Measurements from ENCODE around the gene TCEAL2.
A peak's percentile ranks its signal among the peaks of the same experiment; 100 is the strongest.
"Not testable (repeated sequence)": the region's sequence is repeated elsewhere in the genome, so short reads cannot be mapped to it uniquely, and the experiment has no call there.

Gene TCEAL2

GRCh38 chrX:102115748-102116147, 9.7 kb upstream of the TCEAL2 start:
- H3K4me1 ChIP-seq (ENCODE audit: low read length), result no peaks in the 10 kb centered on the region
- no peak overlapping the region for H3K9ac ChIP-seq (ENCODE audit: low read length)
- H3K9me3 ChIP-seq (replicated peaks; ENCODE audit: insufficient read depth, low read length), result no peaks in the 10 kb centered on the region
- H3K9me2 ChIP-seq (replicated peaks; ENCODE audit: insufficient read depth, low read length), result no peaks in the 10 kb centered on the region
- H4K20me1 ChIP-seq (ENCODE audit: insufficient read depth, low read length), result no peaks in the 10 kb centered on the region
- no peak overlapping the region for H3K27ac ChIP-seq (ENCODE audit: low read length)
- no peak overlapping the region for H2AFZ ChIP-seq (ENCODE audit: low read length)
- H3K27me3 ChIP-seq (replicated peaks; ENCODE audit: insufficient read depth, low read length), result no peaks in the 10 kb centered on the region
- no peaks in the 10 kb centered on the region for H3F3A ChIP-seq (ENCODE audit: insufficient read depth, low read length)
- TF ChIP-seq, protein P1, sequence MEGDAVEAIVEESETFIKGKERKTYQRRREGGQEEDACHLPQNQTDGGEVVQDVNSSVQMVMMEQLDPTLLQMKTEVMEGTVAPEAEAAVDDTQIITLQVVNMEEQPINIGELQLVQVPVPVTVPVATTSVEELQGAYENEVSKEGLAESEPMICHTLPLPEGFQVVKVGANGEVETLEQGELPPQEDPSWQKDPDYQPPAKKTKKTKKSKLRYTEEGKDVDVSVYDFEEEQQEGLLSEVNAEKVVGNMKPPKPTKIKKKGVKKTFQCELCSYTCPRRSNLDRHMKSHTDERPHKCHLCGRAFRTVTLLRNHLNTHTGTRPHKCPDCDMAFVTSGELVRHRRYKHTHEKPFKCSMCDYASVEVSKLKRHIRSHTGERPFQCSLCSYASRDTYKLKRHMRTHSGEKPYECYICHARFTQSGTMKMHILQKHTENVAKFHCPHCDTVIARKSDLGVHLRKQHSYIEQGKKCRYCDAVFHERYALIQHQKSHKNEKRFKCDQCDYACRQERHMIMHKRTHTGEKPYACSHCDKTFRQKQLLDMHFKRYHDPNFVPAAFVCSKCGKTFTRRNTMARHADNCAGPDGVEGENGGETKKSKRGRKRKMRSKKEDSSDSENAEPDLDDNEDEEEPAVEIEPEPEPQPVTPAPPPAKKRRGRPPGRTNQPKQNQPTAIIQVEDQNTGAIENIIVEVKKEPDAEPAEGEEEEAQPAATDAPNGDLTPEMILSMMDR (IDR thresholded peaks at IDR 0.05; ENCODE audit: low read length), result no peak
- TF ChIP-seq EZH2 (optimal IDR thresholded peaks at IDR 0.05; ENCODE audit: low read depth, low read length) (no peak), EZH2phosphoT487 (IDR thresholded peaks at IDR 0.05; ENCODE audit: low read length) (no peak)
- no peaks in the 10 kb centered on the region for H3K79me2 ChIP-seq (ENCODE audit: low read length)
- H3K4me3 ChIP-seq (ENCODE audit: low read length), result no peak overlapping the region
- no peaks in the 10 kb centered on the region for H3K36me3 ChIP-seq (replicated peaks; ENCODE audit: insufficient read depth, low read length)
- DNase-seq, result no peak
- H3K4me2 ChIP-seq (ENCODE audit: low read depth, low read length), result no peak overlapping the region

DNA sequence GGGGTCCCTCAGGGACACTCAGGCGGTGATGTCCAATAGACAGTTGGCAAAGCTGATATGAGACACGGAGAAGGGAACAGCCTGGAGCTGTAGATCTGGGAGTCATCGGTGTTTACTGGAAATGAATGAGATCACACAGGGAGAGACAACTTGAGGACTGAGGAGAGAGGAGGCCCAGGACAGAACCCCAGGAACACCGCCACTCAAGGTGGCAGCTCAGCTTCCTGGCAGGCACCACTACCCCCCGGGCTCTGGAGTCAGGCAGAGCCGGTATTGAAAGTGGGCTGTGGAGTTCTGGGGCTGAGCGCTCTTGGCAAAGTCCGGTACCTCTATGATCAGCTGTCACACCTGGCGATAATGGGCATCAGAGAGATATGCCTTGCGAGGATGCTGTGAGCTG, 465 bp upstream of the TCEAL2 start:
- H3K4me3 ChIP-seq (ENCODE audit: low read length), result peak overlapping the region; percentile 63

DNA sequence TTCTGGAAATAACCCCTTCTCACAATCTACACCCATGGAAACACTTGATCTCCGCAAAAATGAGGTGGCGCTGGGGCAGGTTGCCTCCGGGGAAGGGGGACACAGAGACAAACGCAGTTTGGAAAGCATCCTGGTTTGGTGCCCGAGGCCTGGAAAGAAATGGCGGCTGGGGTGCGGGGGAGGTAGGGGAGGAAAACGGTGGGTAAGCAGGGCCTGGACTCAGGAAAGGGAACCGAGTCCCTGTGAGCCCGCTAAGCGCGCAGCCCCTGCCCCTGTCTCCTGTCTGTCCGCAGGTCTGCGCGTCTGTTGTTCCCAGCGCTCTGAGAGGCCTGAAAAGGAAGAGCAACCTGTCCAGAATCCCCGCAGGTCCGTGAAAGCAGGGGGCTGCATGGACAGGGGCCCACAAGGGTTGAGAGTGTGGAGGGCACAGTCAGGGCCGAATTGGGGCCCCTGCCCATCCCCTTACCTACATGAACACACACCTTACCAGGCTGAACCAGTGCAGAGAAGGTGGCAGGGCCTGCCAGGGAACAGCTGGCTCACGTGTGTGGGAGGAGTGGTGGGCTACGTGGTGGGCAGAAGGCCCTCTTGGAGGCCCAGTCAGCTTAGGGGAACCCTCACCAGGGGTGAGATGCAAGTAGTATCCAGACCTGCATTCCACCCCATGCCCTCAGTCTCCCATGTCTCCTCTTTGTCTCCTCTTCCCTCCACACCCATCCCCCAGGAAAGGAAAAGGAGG, 770 bp downstream of the TCEAL2 start:
- H3K27ac ChIP-seq (ENCODE audit: low read length), result not testable (repeated sequence)

More for the DNA sequence above, 465 bp upstream of the TCEAL2 start:
- not testable (repeated sequence) for H3K9me2 ChIP-seq (replicated peaks; ENCODE audit: insufficient read depth, low read length); H4K20me1 ChIP-seq (ENCODE audit: insufficient read depth, low read length); H3K27me3 ChIP-seq (replicated peaks; ENCODE audit: insufficient read depth, low read length); H3K79me2 ChIP-seq (ENCODE audit: low read length); H3K9ac ChIP-seq (ENCODE audit: low read length); H3K4me1 ChIP-seq (ENCODE audit: low read length); H3K27ac ChIP-seq (ENCODE audit: low read length); H3F3A ChIP-seq (ENCODE audit: insufficient read depth, low read length); H3K36me3 ChIP-seq (replicated peaks; ENCODE audit: insufficient read depth, low read length); H3K9me3 ChIP-seq (replicated peaks; ENCODE audit: insufficient read depth, low read length); DNase-seq
- peak overlapping the region; percentile 78 for H2AFZ ChIP-seq (ENCODE audit: low read length)
- H3K4me2 ChIP-seq (ENCODE audit: low read depth, low read length), result peak overlapping the region; percentile 41; the same call in 1 of the 2 replicates

GRCh38 chrX:102126863-102127262, 1.4 kb downstream of the TCEAL2 start:
- H3F3A ChIP-seq (ENCODE audit: insufficient read depth, low read length), result no peaks in the 10 kb centered on the region
- H3K9me3 ChIP-seq (replicated peaks; ENCODE audit: insufficient read depth, low read length), result no peaks in the 10 kb centered on the region
- no peaks in the 10 kb centered on the region for H3K79me2 ChIP-seq (ENCODE audit: low read length)
- no peak overlapping the region for H3K4me2 ChIP-seq (ENCODE audit: low read depth, low read length)
- TF ChIP-seq EZH2 (optimal IDR thresholded peaks at IDR 0.05; ENCODE audit: low read depth, low read length), result no peak
- TF ChIP-seq, protein P1 (IDR thresholded peaks at IDR 0.05; ENCODE audit: low read length), result no peak
- TF ChIP-seq EZH2phosphoT487 (IDR thresholded peaks at IDR 0.05; ENCODE audit: low read length), result no peak
- DNase-seq, result no peak
- no peak overlapping the region for H3K4me3 ChIP-seq (ENCODE audit: low read length)
- H3K36me3 ChIP-seq (replicated peaks; ENCODE audit: insufficient read depth, low read length), result no peaks in the 10 kb centered on the region
- H3K9ac ChIP-seq (ENCODE audit: low read length), result no peak overlapping the region
- H4K20me1 ChIP-seq (ENCODE audit: insufficient read depth, low read length), result no peaks in the 10 kb centered on the region
- no peak overlapping the region for H2AFZ ChIP-seq (ENCODE audit: low read length)
- no peaks in the 10 kb centered on the region for H3K27me3 ChIP-seq (replicated peaks; ENCODE audit: insufficient read depth, low read length)
- H3K9me2 ChIP-seq (replicated peaks; ENCODE audit: insufficient read depth, low read length), result no peaks in the 10 kb centered on the region
- H3K27ac ChIP-seq (ENCODE audit: low read length), result no peak overlapping the region
- H3K4me1 ChIP-seq (ENCODE audit: low read length), result no peaks in the 10 kb centered on the region

More for the DNA sequence above, 770 bp downstream of the TCEAL2 start:
- H3K9me2 ChIP-seq (replicated peaks; ENCODE audit: insufficient read depth, low read length); H3K36me3 ChIP-seq (replicated peaks; ENCODE audit: insufficient read depth, low read length); H3K4me3 ChIP-seq (ENCODE audit: low read length); H3K27me3 ChIP-seq (replicated peaks; ENCODE audit: insufficient read depth, low read length); H3K4me2 ChIP-seq (ENCODE audit: low read depth, low read length); DNase-seq; H3K79me2 ChIP-seq (ENCODE audit: low read length); H3K9me3 ChIP-seq (replicated peaks; ENCODE audit: insufficient read depth, low read length); H4K20me1 ChIP-seq (ENCODE audit: insufficient read depth, low read length); H3F3A ChIP-seq (ENCODE audit: insufficient read depth, low read length); H2AFZ ChIP-seq (ENCODE audit: low read length); H3K9ac ChIP-seq (ENCODE audit: low read length); H3K4me1 ChIP-seq (ENCODE audit: low read length): not testable (repeated sequence)
